ENCODE data around the gene SERPINB6.

SERPINB6 gene

DNA sequence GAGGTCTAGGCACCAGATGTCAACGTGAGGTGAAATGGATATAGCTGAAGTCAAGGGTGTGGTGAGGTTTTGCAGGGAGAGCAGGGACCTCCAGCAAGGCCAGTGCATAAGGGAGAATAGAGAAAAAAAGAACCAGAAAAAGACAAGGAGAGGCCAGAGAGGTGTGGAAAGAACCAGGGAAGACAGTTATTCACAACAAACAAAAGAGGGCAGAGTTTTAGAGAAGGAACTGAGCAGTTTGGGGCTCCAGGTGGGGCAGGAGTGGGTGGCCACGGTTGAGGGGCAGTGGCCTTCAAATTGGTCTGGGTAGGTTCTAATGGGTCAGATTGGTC is 16.7 kb upstream of the SERPINB6 start:
- Histone ChIP-seq H3K9me2 (replicated peaks; ENCODE audit: control insufficient read depth, low read length) (no peaks in the 10 kb centered on the region), H3K27me3 (ENCODE audit: control insufficient read depth, low read length) (peaks cover 6% of the 10 kb centered on the region), H3K36me3 (ENCODE audit: control insufficient read depth, low read length) (no peaks in the 10 kb centered on the region), H4K20me1 (ENCODE audit: control insufficient read depth, insufficient read depth, low read depth, low read length) (no peaks in the 10 kb centered on the region), H3K79me2 (ENCODE audit: control insufficient read depth, low read length) (no peaks in the 10 kb centered on the region), H3K4me3 (ENCODE audit: low read length) (peak overlapping the region; percentile 82), H3F3A (ENCODE audit: control insufficient read depth, insufficient read depth) (peaks cover 10% of the 10 kb centered on the region), H3K4me2 (ENCODE audit: low read length) (peak overlapping the region; percentile 98), H3K9me3 (ENCODE audit: control insufficient read depth, insufficient read depth, low read length) (no peaks in the 10 kb centered on the region), H3K27ac (ENCODE audit: low read depth, low read length) (peak overlapping the region; percentile 88), H3K4me1 (ENCODE audit: control insufficient read depth, low read length) (peaks cover 21% of the 10 kb centered on the region)
- TF ChIP-seq EZH2phosphoT487 (IDR thresholded peaks at IDR 0.05; ENCODE audit: borderline replicate concordance, low read length), result no peak
- TF ChIP-seq, protein P1, sequence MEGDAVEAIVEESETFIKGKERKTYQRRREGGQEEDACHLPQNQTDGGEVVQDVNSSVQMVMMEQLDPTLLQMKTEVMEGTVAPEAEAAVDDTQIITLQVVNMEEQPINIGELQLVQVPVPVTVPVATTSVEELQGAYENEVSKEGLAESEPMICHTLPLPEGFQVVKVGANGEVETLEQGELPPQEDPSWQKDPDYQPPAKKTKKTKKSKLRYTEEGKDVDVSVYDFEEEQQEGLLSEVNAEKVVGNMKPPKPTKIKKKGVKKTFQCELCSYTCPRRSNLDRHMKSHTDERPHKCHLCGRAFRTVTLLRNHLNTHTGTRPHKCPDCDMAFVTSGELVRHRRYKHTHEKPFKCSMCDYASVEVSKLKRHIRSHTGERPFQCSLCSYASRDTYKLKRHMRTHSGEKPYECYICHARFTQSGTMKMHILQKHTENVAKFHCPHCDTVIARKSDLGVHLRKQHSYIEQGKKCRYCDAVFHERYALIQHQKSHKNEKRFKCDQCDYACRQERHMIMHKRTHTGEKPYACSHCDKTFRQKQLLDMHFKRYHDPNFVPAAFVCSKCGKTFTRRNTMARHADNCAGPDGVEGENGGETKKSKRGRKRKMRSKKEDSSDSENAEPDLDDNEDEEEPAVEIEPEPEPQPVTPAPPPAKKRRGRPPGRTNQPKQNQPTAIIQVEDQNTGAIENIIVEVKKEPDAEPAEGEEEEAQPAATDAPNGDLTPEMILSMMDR (IDR thresholded peaks at IDR 0.05; ENCODE audit: low read depth, low read length, poor library complexity, severe bottlenecking), result no peak

DNA sequence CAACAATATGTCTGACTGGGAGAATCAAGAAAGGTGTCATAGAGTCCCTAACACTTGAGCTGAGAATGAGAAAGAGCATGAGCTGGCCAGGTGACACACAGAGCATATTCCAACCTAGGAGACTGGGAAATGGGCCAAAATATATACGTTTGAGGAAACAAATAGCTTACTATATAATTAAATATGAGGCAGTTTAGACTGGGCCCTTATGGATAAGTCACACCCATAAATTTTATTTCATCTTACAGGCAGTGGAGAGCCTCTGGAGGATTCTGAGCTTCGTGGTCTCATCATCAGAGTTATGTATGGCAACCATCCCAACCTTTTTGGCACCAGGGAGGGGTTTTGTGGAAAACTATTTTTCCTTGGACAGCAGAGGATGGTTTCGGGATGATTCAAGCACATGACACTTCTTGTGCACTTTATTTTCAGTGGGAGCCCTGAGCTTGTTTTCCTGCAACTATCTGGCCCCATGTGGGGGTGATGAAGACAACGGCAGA is 15.4 kb upstream of the SERPINB6 start:
- Histone ChIP-seq H3K27me3 (ENCODE audit: control insufficient read depth, low read length) (peaks cover 16% of the 10 kb centered on the region), H4K20me1 (ENCODE audit: control insufficient read depth, insufficient read depth, low read depth, low read length) (no peaks in the 10 kb centered on the region), H3K4me1 (ENCODE audit: control insufficient read depth, low read length) (peaks cover 21% of the 10 kb centered on the region), H3K27ac (ENCODE audit: low read depth, low read length) (no peak overlapping the region), H3K36me3 (ENCODE audit: control insufficient read depth, low read length) (no peaks in the 10 kb centered on the region), H3K9me2 (replicated peaks; ENCODE audit: control insufficient read depth, low read length) (no peaks in the 10 kb centered on the region), H3K9me3 (ENCODE audit: control insufficient read depth, insufficient read depth, low read length) (no peaks in the 10 kb centered on the region), H3K79me2 (ENCODE audit: control insufficient read depth, low read length) (no peaks in the 10 kb centered on the region), H3F3A (ENCODE audit: control insufficient read depth, insufficient read depth) (peaks cover 10% of the 10 kb centered on the region), H3K4me3 (ENCODE audit: low read length) (no peak overlapping the region), H3K4me2 (ENCODE audit: low read length) (no peak overlapping the region)
- no peak for TF ChIP-seq EZH2phosphoT487 (IDR thresholded peaks at IDR 0.05; ENCODE audit: borderline replicate concordance, low read length)
- TF ChIP-seq, protein P1 (IDR thresholded peaks at IDR 0.05; ENCODE audit: low read depth, low read length, poor library complexity, severe bottlenecking), result no peak

DNA sequence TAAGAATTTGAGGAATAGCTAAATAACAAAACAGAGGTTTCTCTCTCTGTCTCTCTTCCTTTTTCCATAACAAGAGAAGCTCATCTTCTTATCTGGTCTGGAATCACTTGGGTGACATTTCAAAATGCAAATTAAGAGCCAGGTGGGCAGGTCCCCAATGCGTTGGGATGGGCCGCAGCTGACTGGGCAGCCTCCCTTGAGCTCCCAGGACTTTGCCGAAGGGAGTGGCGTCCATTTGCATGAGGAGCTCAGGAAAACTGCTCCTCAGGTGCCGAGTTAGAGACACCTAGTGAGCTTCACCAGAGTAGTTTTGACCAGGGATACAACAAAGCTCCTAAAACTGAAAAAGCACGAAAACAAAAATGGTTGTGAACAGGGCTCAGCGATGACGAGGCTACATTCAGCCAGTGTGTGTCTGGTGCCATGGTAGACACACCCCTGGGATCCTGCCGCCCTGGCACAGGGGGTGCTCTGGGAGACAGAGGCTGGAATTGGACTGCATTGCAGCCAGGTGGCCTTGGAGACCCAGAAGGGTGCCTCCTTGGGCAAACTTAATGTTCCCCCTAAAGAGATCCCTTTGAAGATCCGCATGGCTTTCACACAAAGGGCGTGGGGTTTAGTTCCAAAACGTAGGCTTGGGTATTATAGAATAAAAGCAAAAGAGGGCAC is 13.5 kb upstream of the SERPINB6 start:
- Histone ChIP-seq H3K4me3 (ENCODE audit: low read length) (no peak overlapping the region), H3K79me2 (ENCODE audit: control insufficient read depth, low read length) (no peaks in the 10 kb centered on the region), H3K4me2 (ENCODE audit: low read length) (no peak overlapping the region), H4K20me1 (ENCODE audit: control insufficient read depth, insufficient read depth, low read depth, low read length) (no peaks in the 10 kb centered on the region), H3K36me3 (ENCODE audit: control insufficient read depth, low read length) (no peaks in the 10 kb centered on the region), H3K27me3 (ENCODE audit: control insufficient read depth, low read length) (peaks cover 33% of the 10 kb centered on the region), H3K9me3 (ENCODE audit: control insufficient read depth, insufficient read depth, low read length) (no peaks in the 10 kb centered on the region), H3K9me2 (replicated peaks; ENCODE audit: control insufficient read depth, low read length) (no peaks in the 10 kb centered on the region), H3K4me1 (ENCODE audit: control insufficient read depth, low read length) (peaks cover 9% of the 10 kb centered on the region), H3F3A (ENCODE audit: control insufficient read depth, insufficient read depth) (peaks cover 10% of the 10 kb centered on the region), H3K27ac (ENCODE audit: low read depth, low read length) (no peak overlapping the region)
- TF ChIP-seq EZH2phosphoT487 (IDR thresholded peaks at IDR 0.05; ENCODE audit: borderline replicate concordance, low read length), result no peak
- TF ChIP-seq, protein P1 (IDR thresholded peaks at IDR 0.05; ENCODE audit: low read depth, low read length, poor library complexity, severe bottlenecking), result no peak
